ENCODE results near the gene ELL. TPM values are rescaled to one million over a fixed set of nuclear protein-coding genes. Genes with fewer than 3 reads are reported as not detected.
A peak's percentile ranks its signal among the peaks of the same experiment; 100 is the strongest.

Gene ELL
- total and polyA plus RNA-seq, 9 of the 15 experiments (the other 6 are each of a cell fraction or from before 2014, with no cell fraction given): 0.24 to 22.5 (median 4.1) TPM

DNA sequence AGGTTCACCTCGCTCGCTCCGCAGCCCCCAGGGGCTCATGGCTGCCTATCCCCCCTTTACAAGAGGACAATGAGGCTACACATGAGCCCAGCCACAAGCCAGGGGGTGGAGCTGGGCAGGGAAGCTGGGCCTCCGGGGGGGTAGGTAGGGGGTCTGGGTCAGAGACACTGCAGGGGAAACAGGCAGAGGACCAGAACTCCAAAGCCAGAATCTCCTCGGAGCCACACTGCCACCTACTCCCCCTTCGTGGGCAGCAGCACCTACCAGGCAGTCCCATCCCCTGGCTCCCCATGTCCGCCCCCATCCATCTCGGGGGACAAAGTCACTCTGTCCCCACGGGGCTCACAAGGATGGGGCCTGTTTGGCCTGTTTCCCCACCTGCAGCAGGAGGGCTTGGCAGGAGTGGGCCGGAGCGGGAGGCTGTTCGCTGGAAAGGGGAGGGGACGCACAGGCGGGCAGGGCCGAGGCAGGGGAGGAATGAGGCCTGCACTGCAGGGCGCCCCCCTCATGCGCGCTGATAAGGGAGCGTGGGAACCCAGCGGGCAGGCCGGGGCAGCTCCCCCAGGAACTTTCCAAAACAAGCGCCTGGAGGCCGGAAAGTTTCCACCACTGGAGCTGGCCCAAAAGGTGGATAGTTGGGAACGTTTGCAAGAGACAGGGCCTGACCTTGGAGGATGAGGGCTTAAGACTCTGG, 83.4 kb downstream of the ELL start (continued):
- TF ChIP-seq NR2C1 (IDR thresholded peaks at IDR 0.05): no peak
- TF ChIP-seq NR2C1 (tag; IDR thresholded peaks at IDR 0.05): 0 out of 2 replicates have a peak, but pooled peaks have one; percentile 34
- TF ChIP-seq EP300 (IDR thresholded peaks at IDR 0.05; ENCODE audit: low read length): peak; percentile 45; the same call in 1 of the 2 replicates
- TF ChIP-seq, protein P1, sequence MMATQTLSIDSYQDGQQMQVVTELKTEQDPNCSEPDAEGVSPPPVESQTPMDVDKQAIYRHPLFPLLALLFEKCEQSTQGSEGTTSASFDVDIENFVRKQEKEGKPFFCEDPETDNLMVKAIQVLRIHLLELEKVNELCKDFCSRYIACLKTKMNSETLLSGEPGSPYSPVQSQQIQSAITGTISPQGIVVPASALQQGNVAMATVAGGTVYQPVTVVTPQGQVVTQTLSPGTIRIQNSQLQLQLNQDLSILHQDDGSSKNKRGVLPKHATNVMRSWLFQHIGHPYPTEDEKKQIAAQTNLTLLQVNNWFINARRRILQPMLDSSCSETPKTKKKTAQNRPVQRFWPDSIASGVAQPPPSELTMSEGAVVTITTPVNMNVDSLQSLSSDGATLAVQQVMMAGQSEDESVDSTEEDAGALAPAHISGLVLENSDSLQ (IDR thresholded peaks at IDR 0.05): no peak
- TF ChIP-seq FOXJ2 (tag; IDR thresholded peaks at IDR 0.05): no peak; the same call in 1 of the 2 replicates
- 0 out of 2 replicates have a peak, but pooled peaks have one; percentile 34 for TF ChIP-seq ATF7 (IDR thresholded peaks at IDR 0.05)
- TF ChIP-seq, protein P2, sequence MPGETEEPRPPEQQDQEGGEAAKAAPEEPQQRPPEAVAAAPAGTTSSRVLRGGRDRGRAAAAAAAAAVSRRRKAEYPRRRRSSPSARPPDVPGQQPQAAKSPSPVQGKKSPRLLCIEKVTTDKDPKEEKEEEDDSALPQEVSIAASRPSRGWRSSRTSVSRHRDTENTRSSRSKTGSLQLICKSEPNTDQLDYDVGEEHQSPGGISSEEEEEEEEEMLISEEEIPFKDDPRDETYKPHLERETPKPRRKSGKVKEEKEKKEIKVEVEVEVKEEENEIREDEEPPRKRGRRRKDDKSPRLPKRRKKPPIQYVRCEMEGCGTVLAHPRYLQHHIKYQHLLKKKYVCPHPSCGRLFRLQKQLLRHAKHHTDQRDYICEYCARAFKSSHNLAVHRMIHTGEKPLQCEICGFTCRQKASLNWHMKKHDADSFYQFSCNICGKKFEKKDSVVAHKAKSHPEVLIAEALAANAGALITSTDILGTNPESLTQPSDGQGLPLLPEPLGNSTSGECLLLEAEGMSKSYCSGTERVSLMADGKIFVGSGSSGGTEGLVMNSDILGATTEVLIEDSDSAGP (CRISPR knock-in tag; IDR thresholded peaks at IDR 0.05): 0 out of 2 replicates have a peak, but pooled peaks have one; percentile 36
- TF ChIP-seq, protein P3, sequence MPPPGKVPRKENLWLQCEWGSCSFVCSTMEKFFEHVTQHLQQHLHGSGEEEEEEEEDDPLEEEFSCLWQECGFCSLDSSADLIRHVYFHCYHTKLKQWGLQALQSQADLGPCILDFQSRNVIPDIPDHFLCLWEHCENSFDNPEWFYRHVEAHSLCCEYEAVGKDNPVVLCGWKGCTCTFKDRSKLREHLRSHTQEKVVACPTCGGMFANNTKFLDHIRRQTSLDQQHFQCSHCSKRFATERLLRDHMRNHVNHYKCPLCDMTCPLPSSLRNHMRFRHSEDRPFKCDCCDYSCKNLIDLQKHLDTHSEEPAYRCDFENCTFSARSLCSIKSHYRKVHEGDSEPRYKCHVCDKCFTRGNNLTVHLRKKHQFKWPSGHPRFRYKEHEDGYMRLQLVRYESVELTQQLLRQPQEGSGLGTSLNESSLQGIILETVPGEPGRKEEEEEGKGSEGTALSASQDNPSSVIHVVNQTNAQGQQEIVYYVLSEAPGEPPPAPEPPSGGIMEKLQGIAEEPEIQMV (tag; conservative IDR thresholded peaks at IDR 0.05; ENCODE audit: low read depth): no peak
- 0 out of 2 replicates have a peak, but pooled peaks have one; percentile 19 for TF ChIP-seq FOXM1 (IDR thresholded peaks at IDR 0.05; ENCODE audit: low read depth)
- TF ChIP-seq FOXM1 (CRISPR knock-in tag; IDR thresholded peaks at IDR 0.05; ENCODE audit: low read depth): no peak
- TF ChIP-seq NCOA4 (IDR thresholded peaks at IDR 0.05; ENCODE audit: partially characterized antibody): no peak
- peak; percentile 33; the same call in 1 of the 2 replicates for TF ChIP-seq LEF1 (IDR thresholded peaks at IDR 0.05)
- no peak for TF ChIP-seq KLF1 (tag; IDR thresholded peaks at IDR 0.05)
- TF ChIP-seq MAZ (CRISPR knock-in tag; conservative IDR thresholded peaks at IDR 0.05 in 1 of 2, IDR thresholded peaks at IDR 0.05 in 1 of 2): peak; percentile 66 to 90; a peak in 3 of 4 replicates
- TF ChIP-seq, protein P4, sequence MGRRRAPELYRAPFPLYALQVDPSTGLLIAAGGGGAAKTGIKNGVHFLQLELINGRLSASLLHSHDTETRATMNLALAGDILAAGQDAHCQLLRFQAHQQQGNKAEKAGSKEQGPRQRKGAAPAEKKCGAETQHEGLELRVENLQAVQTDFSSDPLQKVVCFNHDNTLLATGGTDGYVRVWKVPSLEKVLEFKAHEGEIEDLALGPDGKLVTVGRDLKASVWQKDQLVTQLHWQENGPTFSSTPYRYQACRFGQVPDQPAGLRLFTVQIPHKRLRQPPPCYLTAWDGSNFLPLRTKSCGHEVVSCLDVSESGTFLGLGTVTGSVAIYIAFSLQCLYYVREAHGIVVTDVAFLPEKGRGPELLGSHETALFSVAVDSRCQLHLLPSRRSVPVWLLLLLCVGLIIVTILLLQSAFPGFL (CRISPR knock-in tag; IDR thresholded peaks at IDR 0.05): no peak
- no peak for TF ChIP-seq BRCA1 (IDR thresholded peaks at IDR 0.05)
- peak; percentile 81; the same call in 1 of the 2 replicates for TF ChIP-seq BRCA1 (CRISPR knock-in tag; IDR thresholded peaks at IDR 0.05)
- TF ChIP-seq, protein P5, sequence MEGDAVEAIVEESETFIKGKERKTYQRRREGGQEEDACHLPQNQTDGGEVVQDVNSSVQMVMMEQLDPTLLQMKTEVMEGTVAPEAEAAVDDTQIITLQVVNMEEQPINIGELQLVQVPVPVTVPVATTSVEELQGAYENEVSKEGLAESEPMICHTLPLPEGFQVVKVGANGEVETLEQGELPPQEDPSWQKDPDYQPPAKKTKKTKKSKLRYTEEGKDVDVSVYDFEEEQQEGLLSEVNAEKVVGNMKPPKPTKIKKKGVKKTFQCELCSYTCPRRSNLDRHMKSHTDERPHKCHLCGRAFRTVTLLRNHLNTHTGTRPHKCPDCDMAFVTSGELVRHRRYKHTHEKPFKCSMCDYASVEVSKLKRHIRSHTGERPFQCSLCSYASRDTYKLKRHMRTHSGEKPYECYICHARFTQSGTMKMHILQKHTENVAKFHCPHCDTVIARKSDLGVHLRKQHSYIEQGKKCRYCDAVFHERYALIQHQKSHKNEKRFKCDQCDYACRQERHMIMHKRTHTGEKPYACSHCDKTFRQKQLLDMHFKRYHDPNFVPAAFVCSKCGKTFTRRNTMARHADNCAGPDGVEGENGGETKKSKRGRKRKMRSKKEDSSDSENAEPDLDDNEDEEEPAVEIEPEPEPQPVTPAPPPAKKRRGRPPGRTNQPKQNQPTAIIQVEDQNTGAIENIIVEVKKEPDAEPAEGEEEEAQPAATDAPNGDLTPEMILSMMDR (IDR thresholded peaks at IDR 0.05 in 2 of 3, conservative IDR thresholded peaks at IDR 0.05 in 1 of 3; ENCODE audit: insufficient read depth in 2 of 3, low read depth in 1 of 3, low read length in 3 of 3): peak in 1 of 3 experiments; percentile 12; a peak in 1 of 6 replicates
- TF ChIP-seq STAT5A (IDR thresholded peaks at IDR 0.05; ENCODE audit: borderline replicate concordance, low read length): no peak
- TF ChIP-seq, protein P6, sequence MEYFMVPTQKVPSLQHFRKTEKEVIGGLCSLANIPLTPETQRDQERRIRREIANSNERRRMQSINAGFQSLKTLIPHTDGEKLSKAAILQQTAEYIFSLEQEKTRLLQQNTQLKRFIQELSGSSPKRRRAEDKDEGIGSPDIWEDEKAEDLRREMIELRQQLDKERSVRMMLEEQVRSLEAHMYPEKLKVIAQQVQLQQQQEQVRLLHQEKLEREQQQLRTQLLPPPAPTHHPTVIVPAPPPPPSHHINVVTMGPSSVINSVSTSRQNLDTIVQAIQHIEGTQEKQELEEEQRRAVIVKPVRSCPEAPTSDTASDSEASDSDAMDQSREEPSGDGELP (CRISPR knock-in tag; IDR thresholded peaks at IDR 0.05; ENCODE audit: borderline replicate concordance): peak; percentile 67
